GM12874 (cell line): ENCODE data around the gene CCR7.

ENCODE experiments used
- CTCF ChIP-seq: IDR thresholded peaks from 2 replicates; pipeline ENCODE4 v1.5.1; 2011; ENCODE audit warnings: low read depth, mild to moderate bottlenecking, control low read depth, low read length, moderate library complexity; ENCODE audit not compliant: insufficient read depth

CCR7 gene

GRCh38 chr17:40574292-40574691 lies 9.0 kb upstream of the CCR7 start:
- no peak for TF ChIP-seq CTCF

- TF ChIP-seq CTCF = no peak
Measured at GRCh38 chr17:40568074-40568836, 3.0 kb upstream of the CCR7 start.

- TF ChIP-seq CTCF = no peak
Measured at GRCh38 chr17:40567377-40567776, 2.1 kb upstream of the CCR7 start.

- no peak for TF ChIP-seq CTCF
Measured at GRCh38 chr17:40565769-40566409, 617 bp upstream of the CCR7 start.

- TF ChIP-seq CTCF = no peak
Measured at GRCh38 chr17:40564195-40564882, 933 bp downstream of the CCR7 start.

GRCh38 chr17:40563220-40564052 lies 1.8 kb downstream of the CCR7 start:
- 0 out of 2 replicates have a peak, but pooled peaks have one; percentile 14 for TF ChIP-seq CTCF

GRCh38 chr17:40562838-40563219 lies 2.4 kb downstream of the CCR7 start:
- TF ChIP-seq CTCF = no peak
